RWPE1 (cell line): ENCODE measurements around the gene MTNR1A.
A peak's percentile ranks its signal among the peaks of the same experiment; 100 is the strongest.

ENCODE experiments used
- CTCF ChIA-PET: fragments of 350-600 bp; sonication (Branson Sonifier 250); formaldehyde crosslinking; extraction: SDS; loops from one replicate; lab custom pipeline; 2021; lab: Yijun Ruan, JAX
- POLR2A ChIA-PET: fragments of 400-600 bp; formaldehyde crosslinking; extraction: SDS; loops from one replicate; lab custom pipeline; 2020; ENCODE audit warnings: antibody characterized with exemption; ENCODE audit not compliant: low non-redundant PET; lab: Yijun Ruan, JAX
- DNase-seq: peaks from one replicate; pipeline ENCODE4 v3.0.0; 2012; ENCODE audit warnings: low spot score
- H3K27ac ChIP-seq: fragments of 450-650 bp; 2 replicates; pipeline ENCODE4 v1.5.1; 2017
- CTCF ChIP-seq: fragments of 450-650 bp; conservative IDR thresholded peaks from 2 replicates; pipeline ENCODE4 v1.5.1; 2017; ENCODE audit warnings: low read depth, mild to moderate bottlenecking

Gene MTNR1A

GRCh38 chr4:186596346-186596745 is 41.0 kb upstream of the MTNR1A start:
- CTCF ChIA-PET = no interaction called here
- DNase-seq = no peak
- no peak for TF ChIP-seq CTCF
- POLR2A ChIA-PET = no interaction called here
- no peak overlapping the region for H3K27ac ChIP-seq

GRCh38 chr4:186593587-186593973 is 38.2 kb upstream of the MTNR1A start:
- no peak for DNase-seq
- H3K27ac ChIP-seq = no peak overlapping the region
- ChIA-PET POLR2A (no interaction called here), CTCF (no interaction called here)
- no peak for TF ChIP-seq CTCF

- ChIA-PET CTCF (interaction anchor here (1.0 kb wide), 1 partner anchor 13 kb away, joined by 3 read pairs; no protein-coding TSS in a partner anchor), POLR2A (no interaction called here)
- no peak overlapping the region for H3K27ac ChIP-seq
- no peak for TF ChIP-seq CTCF
- no peak for DNase-seq
Measured at GRCh38 chr4:186592966-186593586, 37.7 kb upstream of the MTNR1A start.

GRCh38 chr4:186592445-186592844 is 37.1 kb upstream of the MTNR1A start:
- no peak for DNase-seq
- CTCF ChIA-PET = interaction anchor here (0.6 to 1.0 kb wide), 2 partner anchors 14 to 634 kb away, joined by 3 to 4 read pairs; no protein-coding TSS in a partner anchor
- POLR2A ChIA-PET = no interaction called here
- no peak overlapping the region for H3K27ac ChIP-seq
- TF ChIP-seq CTCF = no peak

- no peak for TF ChIP-seq CTCF
- no peak overlapping the region for H3K27ac ChIP-seq
- DNase-seq = no peak
- CTCF ChIA-PET = interaction anchor here (0.6 kb wide), 1 partner anchor 635 kb away, joined by 4 read pairs; no protein-coding TSS in a partner anchor
- POLR2A ChIA-PET = no interaction called here
Measured at GRCh38 chr4:186591651-186592050, 36.3 kb upstream of the MTNR1A start.

GRCh38 chr4:186588503-186588902 is 33.1 kb upstream of the MTNR1A start:
- POLR2A ChIA-PET = no interaction called here

More at GRCh38 chr4:186588503-186588902, 33.1 kb upstream of the MTNR1A start:
- no peak for TF ChIP-seq CTCF
- H3K27ac ChIP-seq = peak overlapping the region; percentile 16; the same call in 1 of the 2 replicates
- DNase-seq = no peak
- CTCF ChIA-PET = interaction anchor here (1.5 kb wide), 1 partner anchor 11 kb away, joined by 6 read pairs; no protein-coding TSS in a partner anchor
